B cell (primary cell): ENCODE measurements around the gene LYPD5.

Source experiments
- EZH2 ChIP-seq: IDR thresholded peaks from 2 replicates; pipeline ENCODE4 v1.6.1; 2012; ENCODE audit warnings: borderline replicate concordance, low read depth, mild to moderate bottlenecking, moderate library complexity, low read length; ENCODE audit not compliant: insufficient read depth, poor library complexity, severe bottlenecking
- TF ChIP-seq, protein P1 (sequence below): fragments of 200-600 bp; IDR thresholded peaks from one replicate; pipeline ENCODE4 v1.8.0; 2022; ENCODE audit warnings: antibody characterized with exemption, mild to moderate bottlenecking

DNA sequence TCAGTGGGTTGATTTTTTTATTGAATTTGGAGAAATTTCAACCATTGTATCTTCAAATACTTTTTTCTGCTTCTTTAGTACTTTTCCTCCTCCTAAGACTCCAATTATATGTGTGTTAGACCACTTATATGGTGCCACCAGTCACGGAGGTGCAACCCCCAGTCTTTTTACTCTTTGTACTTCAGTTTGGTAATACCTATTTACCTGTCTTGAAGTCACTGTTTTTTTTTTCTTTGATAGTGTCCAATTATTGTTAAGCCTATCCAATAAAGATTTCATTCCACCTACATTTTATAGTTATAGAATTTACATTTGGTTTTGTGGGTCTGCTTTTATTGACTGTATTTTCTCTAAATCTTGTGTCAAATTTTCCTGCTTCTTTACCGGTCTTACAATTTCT is 39.8 kb upstream of the LYPD5 start:
- TF ChIP-seq, protein P1, sequence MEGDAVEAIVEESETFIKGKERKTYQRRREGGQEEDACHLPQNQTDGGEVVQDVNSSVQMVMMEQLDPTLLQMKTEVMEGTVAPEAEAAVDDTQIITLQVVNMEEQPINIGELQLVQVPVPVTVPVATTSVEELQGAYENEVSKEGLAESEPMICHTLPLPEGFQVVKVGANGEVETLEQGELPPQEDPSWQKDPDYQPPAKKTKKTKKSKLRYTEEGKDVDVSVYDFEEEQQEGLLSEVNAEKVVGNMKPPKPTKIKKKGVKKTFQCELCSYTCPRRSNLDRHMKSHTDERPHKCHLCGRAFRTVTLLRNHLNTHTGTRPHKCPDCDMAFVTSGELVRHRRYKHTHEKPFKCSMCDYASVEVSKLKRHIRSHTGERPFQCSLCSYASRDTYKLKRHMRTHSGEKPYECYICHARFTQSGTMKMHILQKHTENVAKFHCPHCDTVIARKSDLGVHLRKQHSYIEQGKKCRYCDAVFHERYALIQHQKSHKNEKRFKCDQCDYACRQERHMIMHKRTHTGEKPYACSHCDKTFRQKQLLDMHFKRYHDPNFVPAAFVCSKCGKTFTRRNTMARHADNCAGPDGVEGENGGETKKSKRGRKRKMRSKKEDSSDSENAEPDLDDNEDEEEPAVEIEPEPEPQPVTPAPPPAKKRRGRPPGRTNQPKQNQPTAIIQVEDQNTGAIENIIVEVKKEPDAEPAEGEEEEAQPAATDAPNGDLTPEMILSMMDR: no peak
- TF ChIP-seq EZH2: no peak
